HEK293T (cell line): ENCODE measurements around the gene TMEM131L.

Experiments
- CTCF ChIA-PET: fragments of 350-600 bp; formaldehyde crosslinking; extraction: SDS; loops from one replicate; lab custom pipeline; 2021; ENCODE audit warnings: antibody characterized with exemption, inconsistent platforms; lab: Yijun Ruan, JAX
- POLR2A ChIA-PET: fragments of 350-600 bp; formaldehyde crosslinking; extraction: SDS; loops from one replicate; lab custom pipeline; 2020; ENCODE audit warnings: antibody characterized with exemption, inconsistent platforms; lab: Yijun Ruan, JAX
- DNase-seq: peaks from one replicate; pipeline ENCODE4 v3.0.0; 2012; ENCODE audit warnings: mixed read lengths; ENCODE audit errors: extremely low spot score
- ARNT ChIP-seq: fragments of 450-650 bp; IDR thresholded peaks from 2 replicates; pipeline ENCODE4 v1.6.1; 2017; ENCODE audit warnings: mild to moderate bottlenecking
- BHLHE40 ChIP-seq: fragments of 450-650 bp; IDR thresholded peaks from 2 replicates; pipeline ENCODE4 v1.6.1; 2016; ENCODE audit warnings: mild to moderate bottlenecking, moderate library complexity, borderline replicate concordance
- CTBP1 ChIP-seq: fragments of 450-650 bp; IDR thresholded peaks from 2 replicates; pipeline ENCODE4 v1.6.1; 2016; ENCODE audit warnings: borderline replicate concordance
- ELF4 ChIP-seq: fragments of 450-650 bp; IDR thresholded peaks from 2 replicates; pipeline ENCODE4 v1.6.1; 2017; ENCODE audit warnings: antibody characterized with exemption
- FOXA1 ChIP-seq: fragments of 450-650 bp; IDR thresholded peaks from 2 replicates; pipeline ENCODE4 v1.6.1; 2016; ENCODE audit warnings: mild to moderate bottlenecking
- FOXK2 ChIP-seq: fragments of 450-650 bp; IDR thresholded peaks from 2 replicates; pipeline ENCODE4 v1.6.1; 2016; ENCODE audit warnings: mild to moderate bottlenecking
- FOXM1 ChIP-seq: fragments of 450-650 bp; IDR thresholded peaks from 2 replicates; pipeline ENCODE4 v1.6.1; 2017; ENCODE audit warnings: mild to moderate bottlenecking, borderline replicate concordance
- HDGF ChIP-seq: fragments of 450-650 bp; IDR thresholded peaks from 2 replicates; pipeline ENCODE4 v1.6.1; 2017; ENCODE audit warnings: antibody characterized with exemption, borderline replicate concordance
- L3MBTL2 ChIP-seq: fragments of 450-650 bp; conservative IDR thresholded peaks from 2 replicates; pipeline ENCODE4 v1.6.1; 2016; ENCODE audit warnings: mild to moderate bottlenecking
- LEF1 ChIP-seq: fragments of 450-650 bp; IDR thresholded peaks from 2 replicates; pipeline ENCODE4 v1.6.1; 2017; ENCODE audit warnings: mild to moderate bottlenecking, borderline replicate concordance
- NFRKB ChIP-seq: fragments of 450-650 bp; IDR thresholded peaks from 2 replicates; pipeline ENCODE4 v1.6.1; 2016; ENCODE audit warnings: mild to moderate bottlenecking, moderate library complexity
- PKNOX1 ChIP-seq: fragments of 450-650 bp; IDR thresholded peaks from 2 replicates; pipeline ENCODE4 v1.6.1; 2016
- SP1 ChIP-seq: fragments of 450-650 bp; IDR thresholded peaks from 2 replicates; pipeline ENCODE4 v1.6.1; 2017
- SUZ12 ChIP-seq: fragments of 450-650 bp; IDR thresholded peaks from 2 replicates; pipeline ENCODE4 v1.6.1; 2016; ENCODE audit warnings: mild to moderate bottlenecking
- TARDBP ChIP-seq: fragments of 450-650 bp; IDR thresholded peaks from 2 replicates; pipeline ENCODE4 v1.6.1; 2016
- ZNF384 ChIP-seq: fragments of 450-650 bp; IDR thresholded peaks from 2 replicates; pipeline ENCODE4 v1.6.1; 2016

TMEM131L gene

DNA sequence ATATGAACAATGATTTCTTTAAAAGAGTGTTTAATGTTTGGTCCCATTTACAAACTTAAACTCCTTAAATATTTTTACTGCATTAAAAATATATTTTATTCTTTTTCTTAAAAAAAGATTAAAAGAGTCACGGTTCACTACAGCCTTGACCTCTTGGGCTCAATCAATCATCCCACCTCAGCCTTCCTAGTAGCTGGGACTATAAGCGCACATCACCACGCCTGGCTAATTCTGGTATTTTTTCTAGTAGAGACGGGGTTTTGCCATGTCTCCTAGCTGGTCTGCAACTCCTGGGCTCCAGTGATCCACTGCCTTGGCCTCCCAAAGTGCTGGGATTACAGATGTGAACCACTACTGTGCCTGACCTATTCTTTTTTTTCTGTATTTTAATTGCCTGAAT is 113.2 kb downstream of the TMEM131L start:
- DNase-seq, result no peak

DNA sequence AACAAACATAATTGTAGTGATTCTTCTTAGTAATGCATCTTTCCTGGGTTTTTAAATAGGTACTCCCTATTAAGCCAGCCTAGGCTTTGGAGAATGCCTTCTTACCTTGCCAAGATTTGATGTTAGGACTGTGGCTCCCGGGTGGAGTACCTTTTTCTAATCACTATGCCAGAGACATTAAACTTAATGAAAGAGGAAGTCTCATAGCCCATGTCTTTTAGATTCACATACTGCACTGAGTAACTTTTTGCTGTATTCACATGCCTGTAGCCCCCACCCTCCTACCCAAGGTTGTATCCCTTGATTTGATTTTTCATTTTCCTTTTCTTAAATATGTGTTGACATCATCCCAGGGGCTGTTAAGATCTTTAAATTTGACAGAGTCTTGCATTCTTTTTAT is 113.7 kb downstream of the TMEM131L start:
- no peak for DNase-seq
- POLR2A ChIA-PET, result interaction anchor here (1.1 kb wide), 1 partner anchor 234 kb away, joined by 3 read pairs; no protein-coding TSS in a partner anchor
- CTCF ChIA-PET, result no interaction called here
- TF ChIP-seq ZNF384, result no peak
- no peak for TF ChIP-seq FOXA1
- TF ChIP-seq HDGF, result no peak
- TF ChIP-seq SUZ12, result no peak
- TF ChIP-seq ARNT, result no peak
- no peak for TF ChIP-seq SP1
- TF ChIP-seq TARDBP, result no peak
- no peak for TF ChIP-seq PKNOX1

More for the DNA sequence above, 113.2 kb downstream of the TMEM131L start:
- CTCF ChIA-PET, result no interaction called here
- POLR2A ChIA-PET, result interaction anchor here (1.1 kb wide), 1 partner anchor 234 kb away, joined by 3 read pairs; no protein-coding TSS in a partner anchor
- TF ChIP-seq SUZ12, result no peak
- no peak for TF ChIP-seq FOXM1
- no peak for TF ChIP-seq PKNOX1
- no peak for TF ChIP-seq CTBP1
- no peak for TF ChIP-seq SP1
- no peak for TF ChIP-seq TARDBP

GRCh38 chr4:153582954-153583702 is 117.0 kb downstream of the TMEM131L start:
- TF ChIP-seq HDGF (no peak), L3MBTL2 (no peak), LEF1 (no peak), SUZ12 (no peak), PKNOX1 (no peak), ARNT (no peak), ELF4 (no peak), FOXM1 (no peak), FOXK2 (no peak), CTBP1 (no peak), TARDBP (no peak), NFRKB (no peak), ZNF384 (no peak), FOXA1 (no peak), BHLHE40 (no peak)
- POLR2A ChIA-PET, result no interaction called here
- DNase-seq, result no peak
- CTCF ChIA-PET, result no interaction called here

DNA sequence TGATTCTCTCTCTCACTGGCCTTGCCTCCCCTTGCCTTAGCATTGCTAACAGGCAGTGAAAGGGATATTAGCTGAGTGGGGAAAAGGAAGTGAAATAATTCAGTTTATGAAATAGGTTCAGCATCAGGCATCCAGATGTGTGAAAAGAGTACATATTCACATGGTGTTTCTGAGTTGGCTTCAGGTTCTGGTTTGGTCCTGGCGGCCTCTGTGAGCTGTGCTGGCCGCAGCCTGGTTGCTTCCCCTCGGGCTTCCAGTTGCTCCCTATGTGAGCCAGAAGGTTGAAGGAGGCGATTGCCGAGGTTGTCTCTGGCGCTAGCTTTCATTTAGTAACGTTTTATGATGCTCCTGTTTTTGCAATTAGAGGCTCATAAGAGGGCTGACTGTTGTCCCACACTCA is 118.9 kb downstream of the TMEM131L start:
- CTCF ChIA-PET, result no interaction called here
- no peak for DNase-seq

DNA sequence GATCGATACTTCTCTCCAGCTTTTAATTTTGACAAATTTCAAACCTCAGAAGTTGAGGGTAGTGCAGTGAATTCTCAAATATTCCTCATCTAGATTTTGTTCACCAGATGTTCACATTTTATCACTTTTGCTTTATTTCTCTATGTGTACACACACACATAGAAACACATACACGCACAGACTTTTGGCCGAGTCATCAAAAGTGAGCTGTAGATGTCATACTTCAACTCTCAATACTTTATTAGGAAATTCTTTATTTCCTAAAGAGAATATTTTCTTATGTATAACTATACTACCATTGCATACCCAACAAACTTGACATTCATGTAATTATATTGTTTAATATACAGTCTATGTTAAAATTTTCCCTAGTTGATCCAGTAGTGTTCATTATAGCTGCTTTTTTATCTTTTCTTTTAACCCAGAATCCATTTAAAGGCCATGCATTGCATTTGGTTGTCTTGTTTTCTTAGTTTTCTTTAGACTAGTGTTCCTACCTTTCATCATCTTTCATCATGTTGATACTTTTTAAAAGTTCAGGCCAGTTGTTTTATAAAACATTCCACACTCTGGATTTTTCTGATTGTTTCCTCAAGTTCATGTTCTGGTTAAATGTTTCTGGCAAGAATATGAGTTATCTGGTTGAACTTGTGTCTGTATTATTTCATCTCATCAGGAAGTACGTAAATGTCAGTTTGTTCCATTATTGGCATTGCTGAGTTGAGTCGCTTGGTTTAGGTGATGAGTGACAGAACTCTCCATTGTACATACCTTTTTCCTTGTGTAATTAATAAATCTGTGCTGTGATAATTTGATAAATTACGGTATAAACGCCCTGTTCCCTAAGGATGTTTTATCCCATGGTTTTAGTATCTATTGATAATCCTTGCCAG is 123.8 kb downstream of the TMEM131L start:
- ChIA-PET POLR2A (no interaction called here), CTCF (no interaction called here)
- TF ChIP-seq ELF4 (no peak), HDGF (no peak), ARNT (no peak), NFRKB (no peak), ZNF384 (no peak), SUZ12 (no peak), L3MBTL2 (no peak), CTBP1 (no peak), BHLHE40 (no peak), TARDBP (no peak), FOXK2 (no peak), FOXA1 (no peak), PKNOX1 (no peak), SP1 (no peak), FOXM1 (no peak), LEF1 (no peak)
- DNase-seq, result no peak

More for the DNA sequence above, 118.9 kb downstream of the TMEM131L start:
- no peak for TF ChIP-seq ARNT
- TF ChIP-seq SP1, result no peak
- POLR2A ChIA-PET, result no interaction called here
